ENCODE data around the gene SRRT.
"Not testable (repeated sequence)": the region's sequence is repeated elsewhere in the genome, so short reads cannot be mapped to it uniquely, and the experiment has no call there.

Gene SRRT

GRCh38 chr7:100893910-100894721 is 19.2 kb downstream of the SRRT start:
- DNase-seq (ENCODE audit: low spot score) = no peak

GRCh38 chr7:100894860-100895700 is 20.2 kb downstream of the SRRT start:
- no peak for DNase-seq (ENCODE audit: low spot score)

- DNase-seq (ENCODE audit: low spot score) = no peak
These were observed 20.7 kb downstream of the SRRT start, which contains the start of gene ACHE for GRCh38 chr7:100895701-100895955. Gene ACHE, minus strand, starts transcription at chr7:100895888. Its CDS starts 1,656 bp downstream, at chr7:100894232.

GRCh38 chr7:100895956-100896731 is 21.2 kb downstream of the SRRT start:
- no peak for DNase-seq (ENCODE audit: low spot score)

- DNase-seq (ENCODE audit: low spot score) = no peak
These were observed 22.1 kb downstream of the SRRT start for GRCh38 chr7:100896732-100897608.

- DNase-seq (ENCODE audit: low spot score) = no peak
These were observed 23.0 kb downstream of the SRRT start for GRCh38 chr7:100897772-100898454.

GRCh38 chr7:100899432-100899831 is 24.5 kb downstream of the SRRT start:
- no peak for DNase-seq (ENCODE audit: low spot score)

- no peak for DNase-seq (ENCODE audit: low spot score)
These were observed 26.1 kb downstream of the SRRT start for GRCh38 chr7:100900978-100901377.

- DNase-seq (ENCODE audit: low spot score) = no peak
These were observed 27.0 kb downstream of the SRRT start for GRCh38 chr7:100901921-100902332.

- no peak for DNase-seq (ENCODE audit: low spot score)
These were observed 27.7 kb downstream of the SRRT start for GRCh38 chr7:100902638-100903037.

GRCh38 chr7:100908512-100908911 is 33.6 kb downstream of the SRRT start:
- DNase-seq (ENCODE audit: low spot score) = no peak

- not testable (repeated sequence) for DNase-seq (ENCODE audit: low spot score)
These were observed 35.5 kb downstream of the SRRT start for GRCh38 chr7:100910443-100910842.

- DNase-seq (ENCODE audit: low spot score) = no peak
These were observed 36.6 kb downstream of the SRRT start for GRCh38 chr7:100911484-100911883.

GRCh38 chr7:100914208-100914878 is 39.4 kb downstream of the SRRT start:
- DNase-seq (ENCODE audit: low spot score) = no peak

GRCh38 chr7:100914879-100915447 is 40.1 kb downstream of the SRRT start:
- no peak for DNase-seq (ENCODE audit: low spot score)

GRCh38 chr7:100919335-100919734 is 44.4 kb downstream of the SRRT start:
- DNase-seq (ENCODE audit: low spot score) = not testable (repeated sequence)

- DNase-seq (ENCODE audit: low spot score) = not testable (repeated sequence)
These were observed 45.0 kb downstream of the SRRT start for GRCh38 chr7:100919779-100920437.

- DNase-seq (ENCODE audit: low spot score) = no peak
These were observed 46.1 kb downstream of the SRRT start for GRCh38 chr7:100921039-100921438.

GRCh38 chr7:100923616-100924015 is 48.7 kb downstream of the SRRT start:
- not testable (repeated sequence) for DNase-seq (ENCODE audit: low spot score)
